Measurements from ENCODE around the gene MYH9. TPM values are rescaled to one million over a fixed set of nuclear protein-coding genes. Genes with fewer than 3 reads are reported as not detected.
"Not testable (repeated sequence)": the region's sequence is repeated elsewhere in the genome, so short reads cannot be mapped to it uniquely, and the experiment has no call there.

Gene MYH9
- total RNA-seq, 2 donors from 2014 or later, result 831 to 938 TPM

DNA sequence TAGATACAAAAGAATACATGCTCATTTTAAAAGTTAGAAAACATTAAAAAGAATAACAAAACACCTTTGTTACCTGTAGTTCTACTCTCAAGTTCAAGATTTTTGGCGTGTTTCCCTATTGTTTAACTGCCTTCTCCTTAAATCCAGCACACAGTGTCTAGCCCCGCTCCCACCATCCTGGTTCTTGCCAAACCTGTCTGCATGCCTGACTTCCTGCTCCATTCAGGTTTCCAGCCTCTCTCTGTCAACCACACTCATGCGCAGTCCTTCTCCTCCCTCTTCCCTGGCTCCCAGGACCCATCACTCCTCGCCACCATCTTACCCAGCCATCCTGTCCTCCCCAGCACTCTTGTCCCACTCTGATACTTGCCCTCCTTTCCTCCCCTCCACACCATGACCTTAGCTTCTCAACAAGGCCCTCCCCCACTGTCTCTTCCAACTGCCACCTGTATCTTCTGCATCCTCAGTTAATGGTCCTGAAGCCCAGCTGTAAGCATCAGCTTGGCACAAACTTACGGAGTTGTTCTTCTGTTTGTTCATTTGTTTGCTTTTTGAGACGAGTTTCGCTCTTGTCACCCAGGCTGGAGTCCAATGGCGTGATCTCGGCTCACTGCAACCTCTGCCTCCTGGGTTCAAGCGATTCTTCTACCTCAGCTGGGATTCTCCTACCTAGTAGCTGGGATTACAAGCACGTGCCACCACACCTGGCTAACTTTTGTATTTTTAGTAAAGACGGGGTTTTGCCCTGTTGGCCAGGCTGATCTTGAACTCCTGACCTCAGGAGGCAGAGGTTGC lies 7.5 kb upstream of the MYH9 start:
- DNase-seq (ENCODE audit: low spot score), result no peak
- intact Hi-C loops (cut with DNase I), result no loop called here

DNA sequence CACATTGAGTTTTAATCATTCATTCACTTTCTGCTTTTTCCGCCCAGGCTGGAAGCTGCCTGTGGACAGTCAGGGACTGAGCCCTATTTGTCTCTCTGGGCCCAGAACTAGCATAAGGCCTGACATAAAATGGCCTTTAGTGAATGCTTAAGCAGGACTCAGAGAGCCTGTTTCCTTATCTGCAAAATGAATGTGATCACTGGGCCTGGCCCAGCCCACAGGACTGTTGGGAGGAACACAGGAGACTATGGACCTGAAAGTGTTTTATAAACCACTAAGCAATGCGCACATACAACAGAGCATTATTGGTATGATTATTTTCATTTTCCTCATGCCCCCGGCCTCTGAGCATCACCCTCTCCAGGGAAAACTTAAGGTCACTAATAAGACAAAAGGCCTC lies 3.9 kb upstream of the MYH9 start:
- intact Hi-C loops (cut with DNase I), result no loop called here
- DNase-seq (ENCODE audit: low spot score), result no peak

DNA sequence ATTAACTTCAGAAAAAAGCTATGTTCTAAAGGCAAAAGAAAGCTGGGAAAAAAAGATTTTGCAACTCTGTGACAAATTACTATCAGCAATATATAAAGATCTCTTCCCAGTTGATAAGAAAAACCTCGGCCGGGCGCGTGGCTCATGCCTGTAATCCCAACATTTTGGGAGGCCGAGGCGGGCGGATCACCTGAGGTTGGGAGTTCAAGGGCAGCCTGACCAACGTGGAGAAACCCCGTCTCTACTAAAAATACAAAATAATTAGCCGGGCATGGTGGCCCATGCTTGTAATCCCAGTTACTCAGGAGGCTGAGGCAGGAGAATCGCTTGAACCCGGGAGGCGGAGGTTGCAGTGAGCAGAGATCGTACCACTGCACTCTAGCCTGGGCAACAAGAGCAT lies 1.4 kb upstream of the MYH9 start:
- DNase-seq (ENCODE audit: low spot score), result not testable (repeated sequence)
- intact Hi-C loops (cut with DNase I), result loop anchor here in 1 of 2 donors (5.0 kb wide), 2 partner anchors 62 to 78 kb away; no protein-coding TSS in a partner anchor

DNA sequence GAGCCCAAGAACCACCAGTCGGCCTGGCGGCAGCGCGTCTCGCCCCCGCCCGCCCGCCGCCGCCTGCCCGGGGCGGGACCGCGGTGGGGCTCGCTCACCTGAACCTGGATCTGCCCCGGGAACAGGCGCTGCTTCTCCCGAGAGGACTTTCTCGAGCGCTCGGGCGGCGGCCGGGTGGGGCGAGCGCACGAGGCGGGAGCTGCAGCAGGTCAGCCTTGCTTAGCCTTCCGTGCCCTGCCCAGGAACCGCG lies 133 bp downstream of the MYH9 start:
- DNase-seq (ENCODE audit: low spot score), result no peak
- intact Hi-C loops (cut with DNase I), result loop anchor here (2.0 to 5.0 kb wide), 3 partner anchors 60 to 80 kb away; no protein-coding TSS in a partner anchor

GRCh38 chr22:36386900-36387708 lies 663 bp downstream of the MYH9 start:
- intact Hi-C loops (cut with DNase I), result loop anchor here (2.0 to 5.0 kb wide), 3 partner anchors 60 to 80 kb away; no protein-coding TSS in a partner anchor
- peak; percentile 95 for DNase-seq (ENCODE audit: low spot score)

- intact Hi-C loops (cut with DNase I), result loop anchor here (2.0 to 5.0 kb wide), 3 partner anchors 59 to 81 kb away; no protein-coding TSS in a partner anchor
Observed at GRCh38 chr22:36386351-36386899, 1.3 kb downstream of the MYH9 start.

GRCh38 chr22:36385491-36386350 lies 2.0 kb downstream of the MYH9 start:
- intact Hi-C loops (cut with DNase I), result loop anchor here (2.0 to 5.0 kb wide), 3 partner anchors 58 to 82 kb away; no protein-coding TSS in a partner anchor
- DNase-seq (ENCODE audit: low spot score), result no peak

More at GRCh38 chr22:36386351-36386899, 1.3 kb downstream of the MYH9 start:
- DNase-seq (ENCODE audit: low spot score), result peak; percentile 85

- intact Hi-C loops (cut with DNase I), result loop anchor here in 1 of 2 donors (5.0 kb wide), 2 partner anchors 58 to 82 kb away; no protein-coding TSS in a partner anchor
- no peak for DNase-seq (ENCODE audit: low spot score)
Observed at GRCh38 chr22:36384766-36385481, 2.8 kb downstream of the MYH9 start.

- intact Hi-C loops (cut with DNase I), result no loop called here
- DNase-seq (ENCODE audit: low spot score), result no peak
Observed at GRCh38 chr22:36383110-36383581, 4.6 kb downstream of the MYH9 start.

GRCh38 chr22:36381513-36382128 lies 6.1 kb downstream of the MYH9 start:
- intact Hi-C loops (cut with DNase I), result no loop called here
- no peak for DNase-seq (ENCODE audit: low spot score)

DNA sequence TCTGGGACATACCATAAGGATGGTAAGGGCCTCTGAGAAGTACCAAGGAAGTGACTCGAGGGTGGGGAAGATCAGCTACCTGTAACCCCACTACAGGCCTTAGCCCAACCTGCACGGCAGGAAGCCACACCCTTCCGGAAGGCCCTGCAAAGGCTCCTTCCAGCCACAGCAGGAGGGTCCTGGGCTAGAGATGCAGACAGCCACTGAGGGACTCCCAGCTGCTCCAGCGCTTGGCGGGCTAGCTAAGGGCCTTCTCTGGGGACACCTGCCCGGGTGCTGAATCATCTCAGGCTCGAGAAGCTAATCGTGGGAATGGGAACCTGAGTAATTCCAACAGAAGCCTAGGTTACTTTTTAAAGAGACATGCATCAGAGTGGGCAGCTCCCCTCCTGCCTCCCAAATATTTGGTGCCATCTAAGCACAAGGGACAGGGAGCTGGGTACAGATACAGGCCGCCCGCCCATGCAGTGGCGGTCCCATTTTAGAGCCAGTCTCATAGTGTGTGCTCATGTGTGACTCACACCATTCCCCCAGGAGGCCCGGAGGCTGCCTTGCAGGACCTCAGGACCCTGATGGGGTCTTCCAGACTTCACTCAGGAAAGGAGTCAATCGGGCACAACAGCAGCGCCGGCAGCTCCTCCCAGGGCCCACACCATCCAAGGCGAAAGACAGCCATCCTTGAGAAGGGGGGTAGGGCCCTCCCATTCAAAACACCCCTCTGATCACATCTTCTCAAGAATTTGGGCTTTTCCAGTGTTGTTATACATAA lies 8.0 kb downstream of the MYH9 start:
- intact Hi-C loops (cut with DNase I), result no loop called here
- DNase-seq (ENCODE audit: low spot score), result no peak

DNA sequence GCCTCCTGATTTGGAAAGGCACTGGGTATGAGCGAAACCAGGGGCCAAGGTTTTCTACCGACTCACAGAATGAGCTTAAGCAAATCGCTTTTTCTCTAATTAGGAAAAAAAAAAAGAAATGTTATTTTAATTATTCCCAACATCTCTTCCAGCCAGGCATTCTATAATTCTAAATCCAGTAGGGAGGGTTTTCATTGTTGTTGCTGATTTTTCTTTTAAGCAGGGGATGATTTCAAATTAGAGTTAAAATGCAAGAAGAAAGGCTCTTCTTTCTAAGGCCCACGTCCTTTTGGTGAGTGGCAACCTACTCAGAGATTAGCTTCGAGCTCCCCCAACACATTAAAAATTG lies 8.9 kb downstream of the MYH9 start:
- intact Hi-C loops (cut with DNase I), result no loop called here
- DNase-seq (ENCODE audit: low spot score), result no peak

GRCh38 chr22:36378080-36378868 lies 9.5 kb downstream of the MYH9 start:
- DNase-seq (ENCODE audit: low spot score), result no peak
- intact Hi-C loops (cut with DNase I), result no loop called here

DNA sequence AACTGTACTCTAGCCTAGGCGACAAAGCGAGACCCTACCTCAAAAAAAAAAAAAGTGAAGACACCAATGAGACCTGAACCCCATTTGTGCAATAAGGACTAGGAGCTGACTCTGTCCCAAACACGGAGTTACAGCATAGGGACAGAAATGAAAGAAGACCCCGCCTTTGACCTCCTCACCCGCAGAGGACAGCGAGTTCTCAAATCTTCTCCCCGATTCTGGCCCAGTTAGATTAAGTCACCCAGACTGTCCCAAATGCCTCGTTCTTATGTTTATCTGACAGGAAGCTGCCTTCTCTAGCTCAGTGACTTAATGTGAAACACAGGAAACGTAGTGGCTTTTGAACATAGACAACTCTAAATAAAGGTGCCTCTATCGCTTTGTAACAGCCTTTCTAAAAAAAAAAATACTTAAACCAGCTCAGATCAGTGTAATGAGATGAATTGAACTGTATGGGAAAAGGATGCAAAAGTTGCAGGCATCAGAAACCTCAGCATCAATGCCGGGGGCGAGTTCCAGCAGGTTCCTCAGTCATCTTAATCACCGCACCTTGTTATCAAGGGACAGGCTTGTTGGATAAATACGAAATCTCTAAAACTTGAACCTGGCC lies 10.6 kb downstream of the MYH9 start:
- intact Hi-C loops (cut with DNase I), result loop anchor here in 1 of 2 donors (1.0 kb wide), 1 partner anchor 33 kb away; no protein-coding TSS in a partner anchor
- DNase-seq (ENCODE audit: low spot score), result no peak

- DNase-seq (ENCODE audit: low spot score), result no peak
- intact Hi-C loops (cut with DNase I), result no loop called here
Observed at GRCh38 chr22:36376265-36376664, 11.5 kb downstream of the MYH9 start.

Data from posterior vena cava (tissue), 2 donors.